ENCODE measurements around the gene CLASRP. TPM values are rescaled to one million over a fixed set of nuclear protein-coding genes. Genes with fewer than 3 reads are reported as not detected.

The CLASRP gene
- total RNA-seq, 1 experiment from 2014 or later, result 126 TPM

DNA sequence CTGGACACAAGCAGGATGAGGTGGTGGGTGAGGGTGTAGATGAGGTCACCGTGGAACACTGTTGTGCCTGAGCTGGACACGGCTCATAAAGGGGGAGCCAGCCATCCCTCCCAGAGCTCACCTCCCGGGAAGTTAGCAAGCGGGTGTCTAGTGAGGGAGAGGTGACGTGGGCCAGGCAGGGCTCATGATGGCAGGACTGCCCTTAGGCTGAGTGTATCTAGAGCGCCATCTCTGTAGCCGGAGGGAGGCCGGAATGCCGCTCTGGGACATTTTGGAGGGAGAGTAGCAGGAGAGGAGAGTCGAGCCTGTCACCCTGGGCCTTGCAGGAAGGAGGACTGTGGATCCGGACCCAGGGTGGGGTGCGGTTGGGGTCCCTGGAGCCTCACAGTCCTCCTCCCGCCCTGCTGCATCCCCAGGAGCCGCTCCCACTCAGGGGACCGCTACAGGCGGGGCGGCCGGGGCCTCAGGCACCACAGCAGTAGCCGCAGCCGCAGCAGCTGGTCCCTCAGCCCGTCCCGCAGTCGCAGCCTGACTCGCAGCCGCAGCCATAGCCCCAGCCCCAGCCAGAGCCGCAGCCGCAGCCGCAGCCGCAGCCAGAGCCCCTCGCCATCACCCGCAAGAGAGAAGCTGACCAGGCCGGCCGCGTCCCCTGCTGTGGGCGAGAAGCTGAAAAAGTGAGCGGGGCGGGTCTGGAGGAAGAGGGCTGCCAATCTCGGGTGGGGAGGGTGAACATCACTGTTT, 28.2 kb downstream of the CLASRP start:
- H3K27me3 Mint-ChIP-seq (ENCODE audit: unreplicated experiment), result no peaks in the 10 kb centered on the region
- no peaks in the 10 kb centered on the region for H3K9me3 Mint-ChIP-seq (ENCODE audit: low read depth, unreplicated experiment)
- no peak overlapping the region for H3K27ac Mint-ChIP-seq (ENCODE audit: unreplicated experiment)
- CTCF ChIA-PET, result interaction anchor here (0.7 to 1.3 kb wide), 2 partner anchors 7 to 637 kb away, joined by 3 to 5 read pairs; no protein-coding TSS in a partner anchor
- peaks cover 87% of the 10 kb centered on the region for H3K36me3 Mint-ChIP-seq (ENCODE audit: insufficient read depth, unreplicated experiment)
- intact Hi-C loops (cut with micrococcal nuclease; ENCODE audit: unreplicated experiment), result no loop called here
- BruUV-seq (replicated peaks), result no TSS peak
- H3K4me1 Mint-ChIP-seq (ENCODE audit: low read depth, unreplicated experiment), result no peaks in the 10 kb centered on the region
- TF ChIP-seq, protein P1, sequence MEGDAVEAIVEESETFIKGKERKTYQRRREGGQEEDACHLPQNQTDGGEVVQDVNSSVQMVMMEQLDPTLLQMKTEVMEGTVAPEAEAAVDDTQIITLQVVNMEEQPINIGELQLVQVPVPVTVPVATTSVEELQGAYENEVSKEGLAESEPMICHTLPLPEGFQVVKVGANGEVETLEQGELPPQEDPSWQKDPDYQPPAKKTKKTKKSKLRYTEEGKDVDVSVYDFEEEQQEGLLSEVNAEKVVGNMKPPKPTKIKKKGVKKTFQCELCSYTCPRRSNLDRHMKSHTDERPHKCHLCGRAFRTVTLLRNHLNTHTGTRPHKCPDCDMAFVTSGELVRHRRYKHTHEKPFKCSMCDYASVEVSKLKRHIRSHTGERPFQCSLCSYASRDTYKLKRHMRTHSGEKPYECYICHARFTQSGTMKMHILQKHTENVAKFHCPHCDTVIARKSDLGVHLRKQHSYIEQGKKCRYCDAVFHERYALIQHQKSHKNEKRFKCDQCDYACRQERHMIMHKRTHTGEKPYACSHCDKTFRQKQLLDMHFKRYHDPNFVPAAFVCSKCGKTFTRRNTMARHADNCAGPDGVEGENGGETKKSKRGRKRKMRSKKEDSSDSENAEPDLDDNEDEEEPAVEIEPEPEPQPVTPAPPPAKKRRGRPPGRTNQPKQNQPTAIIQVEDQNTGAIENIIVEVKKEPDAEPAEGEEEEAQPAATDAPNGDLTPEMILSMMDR (IDR thresholded peaks at IDR 0.05; ENCODE audit: unreplicated experiment), result no peak
- no peak for DNase-seq
- H3K4me3 Mint-ChIP-seq (ENCODE audit: low read depth, unreplicated experiment), result no peak overlapping the region

DNA sequence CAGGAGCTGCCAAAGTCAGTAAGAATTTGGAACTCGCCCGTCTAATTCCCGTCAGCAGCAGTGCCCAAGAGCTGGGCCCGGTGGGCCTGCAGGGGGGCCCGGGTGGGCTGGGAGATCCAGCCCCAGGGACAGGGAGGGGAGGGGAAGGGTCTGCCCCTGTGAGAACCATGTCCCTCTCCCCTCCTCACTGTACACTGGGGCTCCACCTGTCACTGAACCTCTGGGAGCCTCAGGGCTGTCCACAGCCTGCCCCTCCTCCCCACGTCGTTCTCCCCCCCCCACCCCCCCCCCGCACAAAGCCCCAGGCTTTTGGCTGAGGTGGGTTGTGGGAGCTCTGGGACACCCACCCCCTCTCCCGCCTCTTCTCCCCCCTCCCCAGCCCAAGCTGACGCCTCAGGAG, 29.2 kb downstream of the CLASRP start:
- H3K4me3 Mint-ChIP-seq (ENCODE audit: low read depth, unreplicated experiment), result no peak overlapping the region
- BruUV-seq (replicated peaks), result no TSS peak
- intact Hi-C loops (cut with micrococcal nuclease; ENCODE audit: unreplicated experiment), result no loop called here
- CTCF ChIA-PET, result interaction anchor here (1.3 kb wide), 1 partner anchor 8 kb away, joined by 3 read pairs; no protein-coding TSS in a partner anchor
- no peak for DNase-seq
- H3K27me3 Mint-ChIP-seq (ENCODE audit: unreplicated experiment), result no peaks in the 10 kb centered on the region
- peaks cover 86% of the 10 kb centered on the region for H3K36me3 Mint-ChIP-seq (ENCODE audit: insufficient read depth, unreplicated experiment)
- H3K4me1 Mint-ChIP-seq (ENCODE audit: low read depth, unreplicated experiment), result no peaks in the 10 kb centered on the region
- no peaks in the 10 kb centered on the region for H3K9me3 Mint-ChIP-seq (ENCODE audit: low read depth, unreplicated experiment)
- TF ChIP-seq, protein P1 (IDR thresholded peaks at IDR 0.05; ENCODE audit: unreplicated experiment), result no peak
- H3K27ac Mint-ChIP-seq (ENCODE audit: unreplicated experiment), result no peak overlapping the region

DNA sequence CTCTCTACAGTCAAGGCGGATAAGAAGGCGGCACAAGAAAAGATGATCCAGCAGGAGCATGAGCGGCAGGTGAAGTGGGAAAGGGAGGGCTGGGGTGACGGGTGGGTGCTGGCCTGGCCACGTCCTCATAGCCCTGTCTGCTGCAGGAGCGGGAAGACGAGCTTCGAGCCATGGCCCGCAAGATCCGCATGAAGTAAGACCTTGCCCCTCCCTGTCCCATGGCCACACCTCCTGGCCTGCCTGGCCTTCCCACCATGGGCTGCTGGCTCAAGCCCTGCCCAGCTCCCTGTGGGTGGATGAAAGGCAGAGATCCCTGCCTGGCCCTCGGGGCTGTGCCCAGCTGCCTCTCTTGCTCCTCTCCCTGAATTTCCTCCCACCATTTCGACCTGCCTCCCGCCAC, 30.2 kb downstream of the CLASRP start:
- intact Hi-C loops (cut with micrococcal nuclease; ENCODE audit: unreplicated experiment), result no loop called here
- no peak for DNase-seq
- CTCF ChIA-PET, result interaction anchor here (0.8 kb wide), 1 partner anchor 143 kb away, joined by 5 read pairs; no protein-coding TSS in a partner anchor
- H3K4me3 Mint-ChIP-seq (ENCODE audit: low read depth, unreplicated experiment), result no peak overlapping the region
- no peaks in the 10 kb centered on the region for H3K27me3 Mint-ChIP-seq (ENCODE audit: unreplicated experiment)
- peaks cover 75% of the 10 kb centered on the region for H3K36me3 Mint-ChIP-seq (ENCODE audit: insufficient read depth, unreplicated experiment)
- no peaks in the 10 kb centered on the region for H3K4me1 Mint-ChIP-seq (ENCODE audit: low read depth, unreplicated experiment)
- TF ChIP-seq, protein P1 (IDR thresholded peaks at IDR 0.05; ENCODE audit: unreplicated experiment), result no peak
- BruUV-seq (replicated peaks), result no TSS peak
- no peak overlapping the region for H3K27ac Mint-ChIP-seq (ENCODE audit: unreplicated experiment)
- no peaks in the 10 kb centered on the region for H3K9me3 Mint-ChIP-seq (ENCODE audit: low read depth, unreplicated experiment)

DNA sequence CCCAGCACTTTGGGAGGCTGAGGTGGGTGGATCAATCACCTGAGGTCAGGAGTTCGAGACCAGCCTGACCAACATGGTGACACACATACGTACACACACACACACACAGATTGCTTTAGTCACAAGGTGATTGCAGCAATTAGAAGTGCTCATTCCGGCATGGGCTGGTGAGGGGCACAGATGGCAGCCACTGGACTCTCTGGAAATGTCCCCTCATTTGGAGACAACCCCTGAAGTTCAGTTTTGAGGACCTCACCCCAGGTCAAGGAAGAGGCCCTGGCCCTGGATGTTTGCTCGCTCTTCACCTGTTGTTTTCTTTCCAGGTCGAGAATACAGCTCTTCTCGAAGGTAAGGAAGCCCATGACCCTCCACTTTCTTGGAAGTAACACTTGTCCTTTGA, 31.4 kb downstream of the CLASRP start:
- Mint-ChIP-seq H3K27me3 (ENCODE audit: unreplicated experiment) (no peaks in the 10 kb centered on the region), H3K27ac (ENCODE audit: unreplicated experiment) (no peak overlapping the region), H3K4me3 (ENCODE audit: low read depth, unreplicated experiment) (no peak overlapping the region), H3K4me1 (ENCODE audit: low read depth, unreplicated experiment) (no peaks in the 10 kb centered on the region), H3K36me3 (ENCODE audit: insufficient read depth, unreplicated experiment) (peaks cover 72% of the 10 kb centered on the region), H3K9me3 (ENCODE audit: low read depth, unreplicated experiment) (no peaks in the 10 kb centered on the region)
- TF ChIP-seq, protein P1 (IDR thresholded peaks at IDR 0.05; ENCODE audit: unreplicated experiment), result no peak
- BruUV-seq (replicated peaks), result no TSS peak
- DNase-seq, result no peak
- CTCF ChIA-PET, result no interaction called here
- intact Hi-C loops (cut with micrococcal nuclease; ENCODE audit: unreplicated experiment), result no loop called here
